Fibroblast of lung (primary cell): Measurements from ENCODE around the gene BMP6. TPM values are rescaled to one million over a fixed set of nuclear protein-coding genes. Genes with fewer than 3 reads are reported as not detected.

ENCODE experiments used
- DNase-seq, 2 donors: peaks; one replicate each; pipeline versions ENCODE4 v3.0.0 to v3.0.0-alpha.2; 2010; ENCODE audit warnings: low read depth in 2 of 2
- H2AFZ ChIP-seq: 2 replicates; pipeline ENCODE4 v1.5.1; 2012; ENCODE audit warnings: low read length, control low read depth, inconsistent platforms
- H3K27ac ChIP-seq: 2 replicates; pipeline ENCODE4 v1.5.1; 2011; ENCODE audit warnings: low read length, control low read depth; ENCODE audit not compliant: insufficient read depth
- H3K27me3 ChIP-seq: 2 replicates; pipeline ENCODE4 v1.5.1; 2011; ENCODE audit warnings: mild to moderate bottlenecking, low read length; ENCODE audit not compliant: control insufficient read depth, insufficient read depth
- H3K36me3 ChIP-seq: 2 replicates; pipeline ENCODE4 v1.5.1; 2011; ENCODE audit warnings: low read length; ENCODE audit not compliant: control insufficient read depth, insufficient read depth
- H3K4me1 ChIP-seq: 2 replicates; pipeline ENCODE4 v1.5.1; 2011; ENCODE audit warnings: low read length; ENCODE audit not compliant: control insufficient read depth, insufficient read depth; ENCODE audit errors: extremely low read depth
- H3K4me2 ChIP-seq: 2 replicates; pipeline ENCODE4 v1.5.1; 2011; ENCODE audit warnings: low read length, control low read depth; ENCODE audit not compliant: insufficient read depth; ENCODE audit errors: extremely low read depth
- H3K4me3 ChIP-seq, 4 experiments: fragments of 200-600 bp in 1 of 4; sonication (generic) in 1 of 4; replicated peaks in 1 of 4; 2 replicates each; pipeline ENCODE4 v1.5.1; 2011 to 2016; ENCODE audit warnings: low read length in 4 of 4, low read depth in 3 of 4, mild to moderate bottlenecking in 3 of 4, control low read depth in 2 of 4, inconsistent platforms in 1 of 4, mixed read lengths in 1 of 4; ENCODE audit not compliant: insufficient read depth in 1 of 4; ENCODE audit errors: control extremely low read depth in 1 of 4
- H3K79me2 ChIP-seq: 2 replicates; pipeline ENCODE4 v1.5.1; 2012; ENCODE audit warnings: mild to moderate bottlenecking, low read length, inconsistent platforms; ENCODE audit not compliant: control insufficient read depth, insufficient read depth
- H3K9ac ChIP-seq: 2 replicates; pipeline ENCODE4 v1.5.1; 2011; ENCODE audit warnings: mild to moderate bottlenecking, low read length, control low read depth; ENCODE audit not compliant: insufficient read depth
- H3K9me3 ChIP-seq: 2 replicates; pipeline ENCODE4 v1.5.1; 2012; ENCODE audit warnings: low read depth, low read length; ENCODE audit not compliant: control insufficient read depth, insufficient read depth
- H4K20me1 ChIP-seq: 2 replicates; pipeline ENCODE4 v1.5.1; 2011; ENCODE audit warnings: low read length; ENCODE audit not compliant: control insufficient read depth, insufficient read depth; ENCODE audit errors: extremely low read depth
- CTCF ChIP-seq, 2 donors: IDR thresholded peaks in 1 of 2; conservative IDR thresholded peaks in 1 of 2; 1 replicate in 1 of 2; 2 replicates in 1 of 2; pipeline ENCODE4 v1.5.1; 2011 to 2012; ENCODE audit warnings: low read length in 2 of 2, control low read depth in 1 of 2, inconsistent platforms in 1 of 2, low read depth in 1 of 2, mild to moderate bottlenecking in 1 of 2
- EZH2 ChIP-seq: IDR thresholded peaks from 2 replicates; pipeline ENCODE4 v1.5.1; 2012; ENCODE audit warnings: low read length, control low read depth, mild to moderate bottlenecking; ENCODE audit errors: missing control alignments
- polyA plus RNA-seq, 2 donors: library from polyadenylated mRNA; depleted of rRNA in 1 of 2; stranded (reverse) in 1 of 2; unstranded in 1 of 2; fragments of >200 nt; gene quantifications; 2 replicates each; pipeline ENCODE4 v1.2.1, GENCODE V29; 2011 to 2012; ENCODE audit warnings: missing spikeins in 1 of 2
- total RNA-seq: library from RNA; depleted of rRNA; stranded (reverse); fragments of >200 nt; gene quantifications from 2 replicates; pipeline ENCODE4 v1.2.1, GENCODE V29; 2014

BMP6 gene
- total and polyA plus RNA-seq, 2 donors (not counting 1 experiment from before 2014, with no cell fraction given), result under 0.01 to 0.20 TPM

- H3K4me2 ChIP-seq, result peak overlapping the region; percentile 92
- H3K27me3 ChIP-seq, result peaks cover 9% of the 10 kb centered on the region
- TF ChIP-seq EZH2, result no peak
- no peak for TF ChIP-seq CTCF (conservative IDR thresholded peaks at IDR 0.05 in 1 of 2, IDR thresholded peaks at IDR 0.05 in 1 of 2; ENCODE audit: low read depth in 1 of 2, low read length in 2 of 2)
- peaks cover 44% of the 10 kb centered on the region for H3K79me2 ChIP-seq
- peak; percentile 30 to 48 for DNase-seq
- H3K4me3 ChIP-seq, result peak overlapping the region; percentile 65 to 81 (median 76)
- H3K27ac ChIP-seq, result peak overlapping the region; percentile 78
- no peaks in the 10 kb centered on the region for H3K9me3 ChIP-seq
- H3K9ac ChIP-seq, result peak overlapping the region; percentile 65
- no peaks in the 10 kb centered on the region for H3K36me3 ChIP-seq
- peak overlapping the region; percentile 15 for H2AFZ ChIP-seq
- peaks cover 4% of the 10 kb centered on the region for H3K4me1 ChIP-seq
- H4K20me1 ChIP-seq, result no peaks in the 10 kb centered on the region
These were observed 183.7 kb downstream of the BMP6 start for GRCh38 chr6:7909323-7910276.

GRCh38 chr6:7910298-7910653 is 184.4 kb downstream of the BMP6 start:
- Histone ChIP-seq H3K4me1 (peaks cover 4% of the 10 kb centered on the region), H2AFZ (no peak overlapping the region), H3K9me3 (no peaks in the 10 kb centered on the region), H3K4me2 (no peak overlapping the region), H3K27me3 (peaks cover 9% of the 10 kb centered on the region), H3K9ac (peak overlapping the region; percentile 65), H3K27ac (no peak overlapping the region), H3K79me2 (peaks cover 39% of the 10 kb centered on the region), H3K4me3 (peak overlapping the region in 3 of 4 experiments; percentile 42 to 81 (median 71)), H3K36me3 (no peaks in the 10 kb centered on the region), H4K20me1 (no peaks in the 10 kb centered on the region)
- DNase-seq, result no peak
- TF ChIP-seq CTCF (conservative IDR thresholded peaks at IDR 0.05 in 1 of 2, IDR thresholded peaks at IDR 0.05 in 1 of 2; ENCODE audit: low read depth in 1 of 2, low read length in 2 of 2) (no peak), EZH2 (no peak)

GRCh38 chr6:7910654-7911344 is 184.9 kb downstream of the BMP6 start, which contains the start of gene TXNDC5:
TXNDC5 (minus strand) TSS chr6:7910788; CDS start chr6:7910776, 12 bp downstream.
- Histone ChIP-seq H3K4me1 (peaks cover 4% of the 10 kb centered on the region), H3K4me2 (peak within 1 kb of the TSS; percentile 94), H3K9ac (peak within 1 kb of the TSS; percentile 65), H3K27ac (peak within 1 kb of the TSS; percentile 78), H3K27me3 (peaks cover 9% of the 10 kb centered on the region), H3K36me3 (no peaks in the 10 kb centered on the region), H4K20me1 (no peaks in the 10 kb centered on the region), H3K79me2 (peaks cover 34% of the 10 kb centered on the region), H2AFZ (peak within 1 kb of the TSS; percentile 80), H3K4me3 (peak within 1 kb of the TSS; percentile 65 to 81 (median 76)), H3K9me3 (no peaks in the 10 kb centered on the region)
- TF ChIP-seq CTCF (conservative IDR thresholded peaks at IDR 0.05 in 1 of 2, IDR thresholded peaks at IDR 0.05 in 1 of 2; ENCODE audit: low read depth in 1 of 2, low read length in 2 of 2) (no peak), EZH2 (no peak)
- DNase-seq, result peak; percentile 60 to 68
